Adipocyte (in vitro differentiated cells): ENCODE measurements around the gene ACSF3.

ENCODE experiments used
- DNase-seq: peaks from one replicate; pipeline ENCODE4 v3.0.0-alpha.2; 2015; ENCODE audit warnings: low read depth
- H3K27me3 ChIP-seq: replicated peaks from 2 replicates; pipeline ENCODE4 v1.7.0; 2013; ENCODE audit warnings: mild to moderate bottlenecking, low read length, moderate library complexity; ENCODE audit not compliant: control insufficient read depth, insufficient read depth
- H3K36me3 ChIP-seq: 2 replicates; pipeline ENCODE4 v1.7.0; 2013; ENCODE audit warnings: low read length, mild to moderate bottlenecking, moderate library complexity; ENCODE audit not compliant: control insufficient read depth, insufficient read depth, severe bottlenecking
- H3K4me1 ChIP-seq: 2 replicates; pipeline ENCODE4 v1.7.0; 2013; ENCODE audit warnings: mild to moderate bottlenecking, low read length, moderate library complexity; ENCODE audit not compliant: control insufficient read depth, insufficient read depth
- H3K4me3 ChIP-seq: 2 replicates; pipeline ENCODE4 v1.7.0; 2013; ENCODE audit warnings: mild to moderate bottlenecking, low read length, moderate library complexity
- H3K9ac ChIP-seq: 2 replicates; pipeline ENCODE4 v1.7.0; 2013; ENCODE audit warnings: mild to moderate bottlenecking, low read length, moderate library complexity
- H3K9me3 ChIP-seq: 2 replicates; pipeline ENCODE4 v1.7.0; 2013; ENCODE audit warnings: mild to moderate bottlenecking, low read length, moderate library complexity; ENCODE audit not compliant: control insufficient read depth

Gene ACSF3

GRCh38 chr16:89118361-89119165 is 24.9 kb downstream of the ACSF3 start:
- Histone ChIP-seq H3K9ac (no peak overlapping the region), H3K4me3 (no peak overlapping the region), H3K27me3 (no peaks in the 10 kb centered on the region), H3K9me3 (no peaks in the 10 kb centered on the region), H3K36me3 (peaks cover 68% of the 10 kb centered on the region), H3K4me1 (no peaks in the 10 kb centered on the region)
- DNase-seq: no peak

GRCh38 chr16:89119166-89119621 is 25.5 kb downstream of the ACSF3 start:
- no peaks in the 10 kb centered on the region for H3K9me3 ChIP-seq
- no peaks in the 10 kb centered on the region for H3K4me1 ChIP-seq
- H3K36me3 ChIP-seq: peaks cover 67% of the 10 kb centered on the region
- DNase-seq: no peak
- H3K9ac ChIP-seq: no peak overlapping the region
- no peaks in the 10 kb centered on the region for H3K27me3 ChIP-seq
- no peak overlapping the region for H3K4me3 ChIP-seq

GRCh38 chr16:89119661-89120141 is 26.0 kb downstream of the ACSF3 start:
- Histone ChIP-seq H3K9ac (no peak overlapping the region), H3K36me3 (peaks cover 67% of the 10 kb centered on the region), H3K9me3 (no peaks in the 10 kb centered on the region), H3K4me3 (no peak overlapping the region), H3K4me1 (no peaks in the 10 kb centered on the region), H3K27me3 (no peaks in the 10 kb centered on the region)
- no peak for DNase-seq

- Histone ChIP-seq H3K4me1 (no peaks in the 10 kb centered on the region), H3K9me3 (no peaks in the 10 kb centered on the region), H3K4me3 (no peak overlapping the region), H3K9ac (no peak overlapping the region), H3K27me3 (no peaks in the 10 kb centered on the region), H3K36me3 (peaks cover 63% of the 10 kb centered on the region)
- no peak for DNase-seq
These were observed 26.6 kb downstream of the ACSF3 start for GRCh38 chr16:89120281-89120680.

GRCh38 chr16:89120921-89121351 is 27.3 kb downstream of the ACSF3 start:
- H3K4me3 ChIP-seq: no peak overlapping the region
- H3K9ac ChIP-seq: no peak overlapping the region
- no peaks in the 10 kb centered on the region for H3K27me3 ChIP-seq
- H3K9me3 ChIP-seq: no peaks in the 10 kb centered on the region
- DNase-seq: no peak
- H3K36me3 ChIP-seq: peaks cover 61% of the 10 kb centered on the region
- H3K4me1 ChIP-seq: no peaks in the 10 kb centered on the region

- H3K36me3 ChIP-seq: peaks cover 59% of the 10 kb centered on the region
- H3K9me3 ChIP-seq: no peaks in the 10 kb centered on the region
- no peak overlapping the region for H3K4me3 ChIP-seq
- no peak for DNase-seq
- no peak overlapping the region for H3K9ac ChIP-seq
- H3K4me1 ChIP-seq: no peaks in the 10 kb centered on the region
- H3K27me3 ChIP-seq: no peaks in the 10 kb centered on the region
These were observed 28.2 kb downstream of the ACSF3 start for GRCh38 chr16:89121691-89122321.

GRCh38 chr16:89122322-89122851 is 28.7 kb downstream of the ACSF3 start:
- Histone ChIP-seq H3K27me3 (no peaks in the 10 kb centered on the region), H3K36me3 (peaks cover 54% of the 10 kb centered on the region), H3K4me3 (no peak overlapping the region), H3K9ac (no peak overlapping the region), H3K9me3 (no peaks in the 10 kb centered on the region), H3K4me1 (no peaks in the 10 kb centered on the region)
- DNase-seq: no peak

GRCh38 chr16:89123001-89123830 is 29.6 kb downstream of the ACSF3 start:
- Histone ChIP-seq H3K4me1 (no peaks in the 10 kb centered on the region), H3K27me3 (no peaks in the 10 kb centered on the region), H3K9me3 (no peaks in the 10 kb centered on the region), H3K36me3 (peaks cover 45% of the 10 kb centered on the region), H3K4me3 (no peak overlapping the region), H3K9ac (no peak overlapping the region)
- no peak for DNase-seq

- Histone ChIP-seq H3K4me1 (no peaks in the 10 kb centered on the region), H3K27me3 (no peaks in the 10 kb centered on the region), H3K9ac (no peak overlapping the region), H3K4me3 (no peak overlapping the region), H3K9me3 (no peaks in the 10 kb centered on the region), H3K36me3 (peaks cover 46% of the 10 kb centered on the region)
- DNase-seq: no peak
These were observed 30.1 kb downstream of the ACSF3 start for GRCh38 chr16:89123831-89124100.

GRCh38 chr16:89129378-89129777 is 35.7 kb downstream of the ACSF3 start:
- no peaks in the 10 kb centered on the region for H3K27me3 ChIP-seq
- no peaks in the 10 kb centered on the region for H3K4me1 ChIP-seq
- H3K9ac ChIP-seq: no peak overlapping the region
- DNase-seq: no peak
- peaks cover 35% of the 10 kb centered on the region for H3K36me3 ChIP-seq
- H3K9me3 ChIP-seq: peaks cover 20% of the 10 kb centered on the region
- H3K4me3 ChIP-seq: no peak overlapping the region

- Histone ChIP-seq H3K9me3 (peaks cover 20% of the 10 kb centered on the region), H3K4me1 (no peaks in the 10 kb centered on the region), H3K9ac (no peak overlapping the region), H3K36me3 (peaks cover 38% of the 10 kb centered on the region), H3K4me3 (no peak overlapping the region), H3K27me3 (no peaks in the 10 kb centered on the region)
- DNase-seq: no peak
These were observed 36.8 kb downstream of the ACSF3 start for GRCh38 chr16:89130448-89130847.
